ENCODE results near the gene FLACC1.
A peak's percentile ranks its signal among the peaks of the same experiment; 100 is the strongest.
"Not testable (repeated sequence)": the region's sequence is repeated elsewhere in the genome, so short reads cannot be mapped to it uniquely, and the experiment has no call there.

FLACC1 gene

DNA sequence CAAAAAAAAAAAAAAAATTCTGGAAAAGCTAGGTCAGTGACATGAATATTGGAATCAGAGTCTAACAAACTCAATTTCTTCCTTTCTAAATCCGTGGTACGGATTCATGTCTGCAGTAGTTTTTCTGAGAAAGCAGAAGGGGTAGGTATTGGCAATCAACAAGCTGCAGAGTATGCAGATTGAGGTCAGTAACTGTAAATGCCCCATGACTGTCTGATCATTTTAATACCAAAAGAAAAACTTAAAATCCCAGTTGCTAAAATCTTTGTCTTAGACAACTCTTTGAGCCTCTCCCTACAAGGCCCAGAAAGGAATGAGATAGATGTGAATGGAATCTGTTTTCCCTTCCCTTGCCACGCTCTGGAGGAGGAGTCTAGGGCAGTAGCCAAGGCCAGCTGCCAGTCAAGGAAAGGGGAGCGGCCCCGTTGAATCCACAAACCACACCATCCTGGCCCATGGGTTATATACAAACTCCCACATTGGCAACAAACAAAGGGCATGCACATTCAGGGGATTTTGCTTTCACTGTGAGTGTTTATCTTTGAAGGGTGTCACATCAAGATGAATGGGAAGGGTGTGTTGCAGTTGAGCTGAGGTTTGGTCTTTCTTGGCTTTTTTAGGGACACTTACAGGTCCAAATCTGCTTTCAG lies 102.9 kb downstream of the FLACC1 start:
- H3K4me3 ChIP-seq (ENCODE audit: low read length) = no peak overlapping the region
- DNase-seq (ENCODE audit: low read depth) = peak; percentile 72
- TF ChIP-seq, protein P1, sequence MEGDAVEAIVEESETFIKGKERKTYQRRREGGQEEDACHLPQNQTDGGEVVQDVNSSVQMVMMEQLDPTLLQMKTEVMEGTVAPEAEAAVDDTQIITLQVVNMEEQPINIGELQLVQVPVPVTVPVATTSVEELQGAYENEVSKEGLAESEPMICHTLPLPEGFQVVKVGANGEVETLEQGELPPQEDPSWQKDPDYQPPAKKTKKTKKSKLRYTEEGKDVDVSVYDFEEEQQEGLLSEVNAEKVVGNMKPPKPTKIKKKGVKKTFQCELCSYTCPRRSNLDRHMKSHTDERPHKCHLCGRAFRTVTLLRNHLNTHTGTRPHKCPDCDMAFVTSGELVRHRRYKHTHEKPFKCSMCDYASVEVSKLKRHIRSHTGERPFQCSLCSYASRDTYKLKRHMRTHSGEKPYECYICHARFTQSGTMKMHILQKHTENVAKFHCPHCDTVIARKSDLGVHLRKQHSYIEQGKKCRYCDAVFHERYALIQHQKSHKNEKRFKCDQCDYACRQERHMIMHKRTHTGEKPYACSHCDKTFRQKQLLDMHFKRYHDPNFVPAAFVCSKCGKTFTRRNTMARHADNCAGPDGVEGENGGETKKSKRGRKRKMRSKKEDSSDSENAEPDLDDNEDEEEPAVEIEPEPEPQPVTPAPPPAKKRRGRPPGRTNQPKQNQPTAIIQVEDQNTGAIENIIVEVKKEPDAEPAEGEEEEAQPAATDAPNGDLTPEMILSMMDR (conservative IDR thresholded peaks at IDR 0.05; ENCODE audit: low read length) = no peak

DNA sequence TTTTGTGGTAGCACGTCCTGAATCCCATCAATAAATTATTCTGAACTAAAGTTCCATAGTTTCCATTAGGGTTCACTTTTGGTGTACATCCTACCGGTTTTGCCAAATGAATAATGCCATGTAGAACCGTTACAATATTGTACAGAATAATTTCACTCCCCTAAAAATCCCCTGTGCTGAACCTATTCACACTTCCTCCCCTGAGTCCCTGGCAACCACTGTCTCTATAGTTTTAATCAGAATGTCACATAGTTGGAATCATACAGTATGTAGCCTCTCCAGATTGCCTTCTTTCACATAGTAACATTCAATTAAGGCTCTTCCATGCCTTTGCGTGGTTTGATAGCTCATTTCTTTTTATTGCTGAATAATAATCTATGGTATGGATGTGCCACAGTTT lies 106.4 kb downstream of the FLACC1 start:
- DNase-seq (ENCODE audit: low read depth) = no peak
- no peak overlapping the region for H3K4me3 ChIP-seq (ENCODE audit: low read length)

DNA sequence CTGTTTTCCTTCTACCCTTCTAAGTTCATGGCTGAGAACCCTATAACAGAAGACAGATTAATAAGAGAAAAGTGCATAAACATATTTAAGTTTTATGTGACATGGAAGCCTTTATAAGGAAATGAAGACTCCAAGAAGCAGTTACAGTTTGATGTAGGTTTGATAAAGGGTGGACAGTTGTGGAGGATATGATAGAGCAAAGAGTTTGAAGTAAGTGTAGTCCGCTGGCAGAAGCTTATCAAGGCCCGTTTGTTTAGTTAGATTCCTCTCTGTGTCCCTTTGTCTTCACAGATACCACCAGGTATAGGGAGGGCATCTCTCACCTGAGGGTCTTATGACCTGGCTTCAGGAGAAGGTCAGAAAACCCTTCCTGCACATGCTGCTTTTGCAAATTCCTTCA lies 107.3 kb downstream of the FLACC1 start:
- TF ChIP-seq, protein P1 (conservative IDR thresholded peaks at IDR 0.05; ENCODE audit: low read length) = no peak
- DNase-seq (ENCODE audit: low read depth) = no peak
- no peak overlapping the region for H3K4me3 ChIP-seq (ENCODE audit: low read length)

More for the DNA sequence above, 106.4 kb downstream of the FLACC1 start:
- TF ChIP-seq, protein P1 (conservative IDR thresholded peaks at IDR 0.05; ENCODE audit: low read length) = no peak

DNA sequence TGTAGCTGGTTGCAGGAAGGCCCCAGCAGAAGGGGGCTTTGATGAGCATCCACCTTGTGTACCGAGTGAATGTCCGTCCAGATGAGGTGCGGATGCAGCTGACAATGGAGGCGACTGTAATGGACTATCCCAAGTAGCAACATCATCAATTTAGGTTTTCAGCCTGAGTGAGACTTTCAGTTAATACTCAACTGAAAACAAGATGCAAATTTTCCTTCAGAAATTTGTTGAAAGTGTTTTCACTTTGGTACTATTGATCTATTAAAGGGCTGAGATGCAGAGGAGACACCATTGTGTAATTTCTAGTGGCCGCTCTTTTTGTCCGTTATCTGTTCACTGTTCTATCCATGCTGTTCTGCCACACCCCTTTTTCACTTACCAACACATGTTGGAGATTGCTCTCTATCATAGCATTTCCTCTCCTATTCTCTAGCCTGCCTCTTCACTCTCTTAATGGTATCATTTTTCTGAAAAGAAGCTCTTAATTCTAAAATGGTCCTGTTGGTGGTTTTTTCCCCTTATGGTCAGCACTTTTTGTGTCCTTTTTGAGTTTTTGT lies 108.8 kb downstream of the FLACC1 start:
- no peak overlapping the region for H3K4me3 ChIP-seq (ENCODE audit: low read length)
- no peak for DNase-seq (ENCODE audit: low read depth)
- TF ChIP-seq, protein P1 (conservative IDR thresholded peaks at IDR 0.05; ENCODE audit: low read length) = no peak

DNA sequence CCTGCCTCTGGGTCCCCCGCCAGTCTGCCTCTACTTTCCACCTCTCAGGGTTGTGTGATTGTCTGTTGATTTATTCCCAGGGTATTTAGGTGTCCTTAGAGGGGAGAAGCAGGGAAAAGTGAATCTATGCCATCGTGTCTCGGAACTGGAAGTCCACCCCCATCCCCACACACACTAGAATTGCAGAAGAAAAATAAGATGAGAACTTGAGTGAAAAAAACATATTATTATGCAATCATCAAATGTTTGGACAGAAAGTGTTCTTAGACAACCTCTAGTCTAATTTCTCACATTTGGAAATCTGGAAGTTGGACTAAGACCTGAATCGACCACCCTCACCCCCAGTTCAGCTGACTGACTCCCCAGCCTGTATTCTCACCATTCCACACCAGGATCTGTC lies 110.9 kb downstream of the FLACC1 start:
- no peak for DNase-seq (ENCODE audit: low read depth)
- no peak overlapping the region for H3K4me3 ChIP-seq (ENCODE audit: low read length)
- TF ChIP-seq, protein P1 (conservative IDR thresholded peaks at IDR 0.05; ENCODE audit: low read length) = no peak

DNA sequence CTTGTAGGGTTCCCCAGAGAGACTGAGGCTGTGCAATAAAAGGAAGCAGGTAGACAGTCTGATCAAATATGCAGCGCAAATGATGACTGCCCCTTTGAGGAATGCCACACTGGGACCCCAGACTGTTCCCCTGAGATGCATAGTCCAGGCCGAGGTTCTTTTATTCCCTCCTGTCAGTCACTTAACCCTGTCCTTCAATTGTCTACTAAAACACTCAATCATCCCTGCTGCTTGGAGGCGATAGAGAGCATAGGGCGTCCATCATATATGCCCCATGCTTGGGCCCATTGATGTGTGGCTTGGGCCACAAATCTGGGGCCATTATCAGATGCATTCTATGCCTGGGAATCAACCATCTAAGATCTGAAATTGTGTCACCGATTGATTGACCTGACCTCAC lies 112.3 kb downstream of the FLACC1 start:
- TF ChIP-seq, protein P1 (conservative IDR thresholded peaks at IDR 0.05; ENCODE audit: low read length) = no peak
- no peak overlapping the region for H3K4me3 ChIP-seq (ENCODE audit: low read length)
- no peak for DNase-seq (ENCODE audit: low read depth)

DNA sequence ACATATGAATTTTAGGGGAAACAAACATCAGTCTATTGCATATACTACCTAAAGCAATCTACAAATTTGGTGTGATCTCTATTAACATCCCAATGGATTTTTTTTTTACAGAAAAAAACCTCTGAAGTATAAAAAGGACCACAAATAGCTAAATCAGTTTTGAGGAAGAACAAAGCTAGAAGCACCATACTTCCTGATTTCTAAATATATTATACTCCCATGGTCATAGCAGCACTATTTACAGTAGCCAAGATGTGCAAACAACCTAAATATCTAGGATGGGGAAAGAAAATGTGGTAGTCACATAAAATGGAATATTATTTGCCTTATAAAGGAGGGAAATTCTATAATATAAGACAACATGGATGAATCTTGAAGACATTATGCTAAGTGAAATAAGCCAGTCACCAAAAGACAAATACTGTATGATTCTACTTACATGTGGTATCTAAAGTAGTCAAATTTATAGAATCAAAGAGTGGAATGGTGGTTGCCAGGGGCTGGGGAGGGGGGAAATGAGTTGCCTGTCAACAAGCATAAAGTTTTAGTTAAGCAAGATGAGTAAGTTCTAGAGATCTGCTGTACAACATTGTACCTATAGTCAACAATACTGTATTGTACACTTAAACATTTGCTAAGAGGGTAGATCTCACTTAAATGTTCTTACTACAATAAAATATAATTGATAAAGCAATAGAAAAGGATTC lies 114.4 kb downstream of the FLACC1 start:
- TF ChIP-seq, protein P1 (conservative IDR thresholded peaks at IDR 0.05; ENCODE audit: low read length) = no peak
- no peak for DNase-seq (ENCODE audit: low read depth)

DNA sequence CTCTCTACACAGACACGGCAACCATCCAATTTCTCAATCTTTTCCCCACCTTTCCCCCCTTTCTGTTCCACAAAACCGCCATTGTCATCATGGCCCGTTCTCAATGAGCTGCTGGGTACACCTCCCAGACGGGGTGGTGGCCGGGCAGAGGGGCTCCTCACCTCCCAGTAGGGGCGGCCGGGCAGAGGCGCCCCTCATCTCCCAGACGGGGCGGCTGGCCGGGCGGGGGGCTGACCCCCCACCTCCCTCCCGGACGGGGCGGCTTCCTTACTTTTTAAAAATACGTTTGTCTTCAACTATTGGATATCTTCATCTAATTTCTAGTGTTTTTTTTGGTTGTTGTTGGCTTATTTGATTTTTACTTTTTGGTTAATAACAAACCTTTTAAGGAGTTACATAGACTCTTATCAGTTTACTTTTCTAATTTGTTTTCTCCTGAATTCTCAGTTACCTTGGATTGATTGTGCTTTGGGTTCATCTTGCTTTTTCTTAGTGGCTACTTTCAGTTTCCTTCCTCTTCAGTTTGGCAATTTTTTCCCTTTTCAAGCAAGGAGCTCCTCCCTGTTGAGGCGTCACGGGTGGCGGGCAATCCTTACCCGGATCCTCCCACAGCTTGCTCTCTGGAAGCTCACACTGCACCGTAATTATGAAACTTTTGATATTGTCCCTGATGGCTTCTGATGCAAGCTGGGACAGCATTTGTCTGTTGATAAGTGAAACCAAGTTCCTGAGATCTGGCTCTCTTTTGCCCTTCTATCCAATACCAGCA lies 117.8 kb downstream of the FLACC1 start:
- peak; percentile 76 for DNase-seq (ENCODE audit: low read depth)

More for the DNA sequence above, 114.4 kb downstream of the FLACC1 start:
- H3K4me3 ChIP-seq (ENCODE audit: low read length) = no peak overlapping the region

More for the DNA sequence above, 117.8 kb downstream of the FLACC1 start:
- H3K4me3 ChIP-seq (ENCODE audit: low read length) = not testable (repeated sequence)

Data from AG10803 (cell line).